Measurements from ENCODE around the gene PPARA.

- TF ChIP-seq POLR2A (IDR thresholded peaks at IDR 0.05) (no peak), CTCF (IDR thresholded peaks at IDR 0.05) (no peak)
Observed at GRCh38 chr22:46127556-46127955, 22.8 kb upstream of the PPARA start.
